GM12878 (cell line): Measurements from ENCODE around the gene PFKM. TPM values are rescaled to one million over a fixed set of nuclear protein-coding genes. Genes with fewer than 3 reads are reported as not detected.

Experiments
- BCLAF1 ChIP-seq: fragments of 450-650 bp; IDR thresholded peaks from 2 replicates; pipeline ENCODE4 v1.6.1; 2017; ENCODE audit warnings: antibody characterized with exemption, mild to moderate bottlenecking, moderate library complexity
- CEBPZ ChIP-seq: fragments of 150-350 bp; IDR thresholded peaks from 2 replicates; pipeline ENCODE4 v1.6.1; 2016; ENCODE audit warnings: low read depth, low read length
- CUX1 ChIP-seq: IDR thresholded peaks from 2 replicates; pipeline ENCODE4 v1.6.1; 2012; ENCODE audit warnings: improper control_type of control experiment, low read depth, low read length; ENCODE audit not compliant: insufficient replicate concordance
- ETV6 ChIP-seq, 2 experiments: fragments of 450-650 bp in 1 of 2; IDR thresholded peaks in 1 of 2; conservative IDR thresholded peaks in 1 of 2; 2 replicates each; pipeline ENCODE4 v1.6.1; 2014; ENCODE audit warnings: antibody characterized with exemption in 1 of 2, borderline replicate concordance in 1 of 2, low read depth in 1 of 2, mild to moderate bottlenecking in 1 of 2, moderate library complexity in 1 of 2
- GABPA ChIP-seq: IDR thresholded peaks from 2 replicates; pipeline ENCODE4 v1.6.1; 2014; ENCODE audit warnings: antibody characterized with exemption, low read depth, mild to moderate bottlenecking, inconsistent platforms
- HDAC6 ChIP-seq: fragments of 200-600 bp; sonication (generic); IDR thresholded peaks from one replicate; pipeline ENCODE4 v1.8.0; 2017; ENCODE audit warnings: antibody characterized with exemption; ENCODE audit not compliant: unreplicated experiment
- JUND ChIP-seq: IDR thresholded peaks from 2 replicates; pipeline ENCODE4 v1.6.1; 2012; ENCODE audit warnings: low read depth, mild to moderate bottlenecking, low read length, improper control_type of control experiment, moderate library complexity
- MLLT1 ChIP-seq: fragments of 450-650 bp; IDR thresholded peaks from 2 replicates; pipeline ENCODE4 v1.6.1; 2016; ENCODE audit warnings: mild to moderate bottlenecking
- PBX3 ChIP-seq: IDR thresholded peaks from 2 replicates; pipeline ENCODE4 v1.6.1; 2011; ENCODE audit warnings: mild to moderate bottlenecking, low read depth, low read length, moderate library complexity; ENCODE audit not compliant: insufficient replicate concordance
- RAD21 ChIP-seq: IDR thresholded peaks from 2 replicates; pipeline ENCODE4 v1.6.1; 2011; ENCODE audit warnings: mild to moderate bottlenecking, low read depth, low read length, moderate library complexity; ENCODE audit not compliant: insufficient read depth
- RAD51 ChIP-seq: fragments of 450-650 bp; IDR thresholded peaks from 2 replicates; pipeline ENCODE4 v1.6.1; 2016; ENCODE audit warnings: moderate library complexity, mild to moderate bottlenecking, inconsistent platforms
- RUNX3 ChIP-seq: IDR thresholded peaks from 2 replicates; pipeline ENCODE4 v1.6.1; 2012; ENCODE audit warnings: low read length, inconsistent platforms
- ZZZ3 ChIP-seq: IDR thresholded peaks from 2 replicates; pipeline ENCODE4 v1.6.1; 2011; ENCODE audit warnings: low read depth; ENCODE audit not compliant: control insufficient read depth, insufficient read length
- polyA plus RNA-seq, 11 experiments: library from polyadenylated mRNA; depleted of rRNA in 4 of 11; unstranded in 6 of 11; stranded (reverse) in 5 of 11; fragments of >200 nt; fragmentation: Nextera tagmentation in 4 of 11; fragmentation: Illumina TruSeq in 1 of 11; extraction: Ambion mirVana in 4 of 11; extraction: Trizol in 1 of 11; gene quantifications; 1 replicate in 1 of 11; 2 replicates in 10 of 11; pipeline versions ENCODE4 v1.2.1 to v1.2.3, GENCODE V29; 2011 to 2016; ENCODE audit warnings: inconsistent platforms in 2 of 11, missing spikeins in 2 of 11, low read depth in 1 of 11
- total RNA-seq, 4 experiments: library from RNA; depleted of rRNA in 3 of 4; stranded (reverse); fragments of >200 nt in 3 of 4; fragmentation: Illumina TruSeq in 1 of 4; extraction: Trizol in 1 of 4; gene quantifications; 2 replicates each; pipeline versions ENCODE4 v1.2.1 to v1.2.3, GENCODE V29; 2013 to 2021

Gene PFKM
- total and polyA plus RNA-seq, 10 of the 15 experiments (the other 5 are each of a cell fraction or from before 2014, with no cell fraction given) = 27.6 to 80.0 (median 55.8) TPM

GRCh38 chr12:48157018-48157888 lies 38.1 kb downstream of the PFKM start, which contains the start of gene ASB8 (continued):
- TF ChIP-seq MLLT1 (no peak; the same call in 1 of the 2 replicates), BCLAF1 (no peak), HDAC6 (no peak), ETV6 (conservative IDR thresholded peaks at IDR 0.05 in 1 of 2, IDR thresholded peaks at IDR 0.05 in 1 of 2; ENCODE audit: borderline replicate concordance in 1 of 2, low read depth in 1 of 2) (no peak), RUNX3 (no peak), RAD51 (no peak), JUND (no peak), GABPA (peak; percentile 93), RAD21 (no peak), CUX1 (no peak), ZZZ3 (no peak), PBX3 (no peak), CEBPZ (no peak)
